Inflammatory macrophage treated with lipopolysaccharide for 4 hours (primary cell): Measurements from ENCODE around the gene TXNDC9.
"Not testable (repeated sequence)": the region's sequence is repeated elsewhere in the genome, so short reads cannot be mapped to it uniquely, and the experiment has no call there.

Source experiments
- DNase-seq: peaks from one replicate; pipeline ENCODE4 v3.0.0-alpha.2; 2020

The TXNDC9 gene

GRCh38 chr2:99335911-99336803 is at the start of gene TXNDC9:
TSS of gene TXNDC9 (minus strand) at chr2:99336333. CDS start at chr2:99333210, 3,123 bp downstream.
- DNase-seq: peak; percentile 100

GRCh38 chr2:99382143-99382542 is 46.0 kb upstream of the TXNDC9 start:
- no peak for DNase-seq

- DNase-seq: no peak
Measured at GRCh38 chr2:99380376-99381010, 44.4 kb upstream of the TXNDC9 start.

GRCh38 chr2:99377879-99378278 is 41.7 kb upstream of the TXNDC9 start:
- no peak for DNase-seq

GRCh38 chr2:99376254-99376864 is 40.2 kb upstream of the TXNDC9 start:
- no peak for DNase-seq

GRCh38 chr2:99374747-99375146 is 38.6 kb upstream of the TXNDC9 start:
- no peak for DNase-seq

GRCh38 chr2:99373144-99373543 is 37.0 kb upstream of the TXNDC9 start:
- no peak for DNase-seq

GRCh38 chr2:99368854-99369253 is 32.7 kb upstream of the TXNDC9 start:
- not testable (repeated sequence) for DNase-seq

- DNase-seq: no peak
Measured at GRCh38 chr2:99365661-99366060, 29.5 kb upstream of the TXNDC9 start.

GRCh38 chr2:99356853-99357252 is 20.7 kb upstream of the TXNDC9 start:
- DNase-seq: no peak

GRCh38 chr2:99354825-99355224 is 18.7 kb upstream of the TXNDC9 start:
- DNase-seq: not testable (repeated sequence)

- DNase-seq: no peak
Measured at GRCh38 chr2:99354070-99354469, 17.9 kb upstream of the TXNDC9 start.

GRCh38 chr2:99350194-99350593 is 14.1 kb upstream of the TXNDC9 start:
- DNase-seq: no peak

GRCh38 chr2:99348173-99348572 is 12.0 kb upstream of the TXNDC9 start:
- DNase-seq: no peak

GRCh38 chr2:99346218-99346617 is 10.1 kb upstream of the TXNDC9 start:
- no peak for DNase-seq

- not testable (repeated sequence) for DNase-seq
Measured at GRCh38 chr2:99345446-99345845, 9.3 kb upstream of the TXNDC9 start.

- no peak for DNase-seq
Measured at GRCh38 chr2:99342536-99342935, 6.4 kb upstream of the TXNDC9 start.

- no peak for DNase-seq
Measured at GRCh38 chr2:99340669-99341236, 4.6 kb upstream of the TXNDC9 start.

- peak; percentile 11 for DNase-seq
Measured at GRCh38 chr2:99338029-99338585, 2.0 kb upstream of the TXNDC9 start.

- peak; percentile 99 for DNase-seq
Measured at GRCh38 chr2:99337113-99338028, 1.2 kb upstream of the TXNDC9 start, which contains the start of gene EIF5B. TSS of gene EIF5B (plus strand) at chr2:99337389. CDS start at chr2:99337555, 166 bp downstream.

- no peak for DNase-seq
Measured at GRCh38 chr2:99336804-99337112, 625 bp upstream of the TXNDC9 start.

GRCh38 chr2:99325384-99325783 is 10.7 kb downstream of the TXNDC9 start:
- DNase-seq: no peak
